Middle frontal gyrus (tissue), 1 donor: ENCODE data around the gene ZDHHC11.
"Not testable (repeated sequence)": the region's sequence is repeated elsewhere in the genome, so short reads cannot be mapped to it uniquely, and the experiment has no call there.

ENCODE experiments used
- DNase-seq: peaks from one replicate; pipeline ENCODE4 v3.0.0-alpha.2; 2015; ENCODE audit warnings: low spot score; ENCODE audit errors: extremely low spot score

The ZDHHC11 gene

GRCh38 chr5:815449-815848 is 35.3 kb downstream of the ZDHHC11 start:
- DNase-seq: no peak

GRCh38 chr5:813575-813974 is 37.2 kb downstream of the ZDHHC11 start:
- not testable (repeated sequence) for DNase-seq

- DNase-seq: not testable (repeated sequence)
Measured at GRCh38 chr5:811384-811783, 39.4 kb downstream of the ZDHHC11 start.

GRCh38 chr5:807719-808514 is 42.9 kb downstream of the ZDHHC11 start:
- not testable (repeated sequence) for DNase-seq

GRCh38 chr5:801472-801871 is 49.3 kb downstream of the ZDHHC11 start:
- no peak for DNase-seq

GRCh38 chr5:801055-801454 is 49.7 kb downstream of the ZDHHC11 start:
- not testable (repeated sequence) for DNase-seq

GRCh38 chr5:798505-799138 is 52.2 kb downstream of the ZDHHC11 start:
- DNase-seq: not testable (repeated sequence)

- DNase-seq: not testable (repeated sequence)
Measured at GRCh38 chr5:797986-798385, 52.8 kb downstream of the ZDHHC11 start.

- DNase-seq: not testable (repeated sequence)
Measured at GRCh38 chr5:795873-796272, 54.9 kb downstream of the ZDHHC11 start.

GRCh38 chr5:794948-795347 is 55.8 kb downstream of the ZDHHC11 start:
- not testable (repeated sequence) for DNase-seq

GRCh38 chr5:788703-789102 is 62.1 kb downstream of the ZDHHC11 start:
- not testable (repeated sequence) for DNase-seq

GRCh38 chr5:787857-788233 is 62.9 kb downstream of the ZDHHC11 start:
- DNase-seq: not testable (repeated sequence)

- not testable (repeated sequence) for DNase-seq
Measured at GRCh38 chr5:787224-787856, 63.4 kb downstream of the ZDHHC11 start.

GRCh38 chr5:785181-785705 is 65.5 kb downstream of the ZDHHC11 start:
- not testable (repeated sequence) for DNase-seq

GRCh38 chr5:784428-785177 is 66.2 kb downstream of the ZDHHC11 start, which contains the start of gene ZDHHC11B:
TSS of gene ZDHHC11B (minus strand) at chr5:784729. CDS start at chr5:766919, 17,810 bp downstream.
- DNase-seq: not testable (repeated sequence)

- DNase-seq: not testable (repeated sequence)
Measured at GRCh38 chr5:783881-784427, 66.8 kb downstream of the ZDHHC11 start.

- DNase-seq: not testable (repeated sequence)
Measured at GRCh38 chr5:783049-783802, 67.6 kb downstream of the ZDHHC11 start.

GRCh38 chr5:782356-782755 is 68.4 kb downstream of the ZDHHC11 start:
- DNase-seq: not testable (repeated sequence)

- DNase-seq: not testable (repeated sequence)
Measured at GRCh38 chr5:780571-780970, 70.2 kb downstream of the ZDHHC11 start.

GRCh38 chr5:778967-779366 is 71.8 kb downstream of the ZDHHC11 start:
- not testable (repeated sequence) for DNase-seq
